CD4-positive, alpha-beta T cell treated with Interferon alpha-2 for 1 hour (primary cell): ENCODE results near the gene SPATA12.

Source experiments
- DNase-seq, 2 donors: peaks; one replicate each; pipeline ENCODE4 v3.0.0-alpha.2; 2020 to 2022

Gene SPATA12

DNA sequence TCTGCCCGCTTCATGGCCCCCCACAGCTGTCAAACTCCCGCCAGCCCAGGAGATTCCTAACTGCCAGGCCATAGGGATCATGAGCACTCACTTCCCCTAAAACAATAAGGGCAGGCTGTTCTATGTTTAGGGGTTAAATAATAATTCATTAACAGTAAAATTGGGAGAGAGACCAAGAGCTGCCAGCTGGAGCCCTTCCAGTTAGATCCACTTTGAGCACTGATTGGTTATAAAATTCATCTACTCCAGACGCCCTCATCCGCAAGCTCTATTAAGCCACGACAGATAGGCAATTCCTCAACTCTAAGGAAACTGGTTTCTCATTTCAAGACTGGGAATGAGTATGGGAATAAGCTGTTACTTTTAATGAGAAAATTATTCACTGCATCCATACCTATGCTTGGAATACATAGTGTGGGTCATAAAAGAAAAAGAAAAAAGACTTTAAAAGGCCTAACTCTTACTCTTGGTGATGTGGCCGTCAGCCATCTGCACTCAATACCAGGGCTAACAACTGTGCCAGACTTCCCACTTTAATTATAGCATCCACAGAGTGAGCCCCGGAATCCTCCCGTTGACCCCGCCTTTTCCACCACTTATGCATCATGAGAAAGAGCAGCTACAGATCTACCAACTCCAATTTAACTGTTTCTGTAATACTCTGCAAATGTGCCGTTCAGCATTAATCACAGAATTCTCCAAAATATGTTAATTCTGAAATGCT lies 60.1 kb downstream of the SPATA12 start:
- DNase-seq, result no peak
